Superior temporal gyrus (tissue), 1 donor: ENCODE measurements around the gene ERMARD.
"Not testable (repeated sequence)": the region's sequence is repeated elsewhere in the genome, so short reads cannot be mapped to it uniquely, and the experiment has no call there.

ENCODE experiments used
- DNase-seq: peaks from one replicate; pipeline ENCODE4 v3.0.0-alpha.2; 2016; ENCODE audit errors: extremely low spot score

The ERMARD gene

GRCh38 chr6:169738204-169738975 is 13.0 kb upstream of the ERMARD start:
- DNase-seq: no peak

GRCh38 chr6:169738976-169739529 is 12.4 kb upstream of the ERMARD start:
- DNase-seq: no peak

DNA sequence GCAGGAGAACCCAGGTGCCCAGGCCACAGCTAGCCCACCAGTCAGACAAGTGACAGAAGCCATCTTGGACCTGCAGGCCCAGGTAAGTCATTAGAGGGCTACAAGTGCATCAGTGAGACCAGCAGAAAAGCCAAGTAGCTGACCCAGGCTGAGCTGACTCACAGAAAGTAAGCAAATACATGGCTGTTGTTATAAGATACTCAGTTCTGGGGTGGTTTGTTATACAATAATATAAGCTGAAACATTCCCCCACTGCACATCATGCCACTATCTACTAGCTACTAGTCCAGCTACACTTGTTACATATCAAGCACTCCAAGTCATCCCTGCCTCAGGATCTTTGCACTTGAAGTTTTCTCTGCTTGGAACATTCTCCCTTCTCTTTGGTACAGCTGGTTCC is 10.1 kb upstream of the ERMARD start:
- no peak for DNase-seq

GRCh38 chr6:169745405-169745804 is 6.0 kb upstream of the ERMARD start:
- DNase-seq: no peak

- no peak for DNase-seq
Measured at GRCh38 chr6:169746556-169746955, 4.9 kb upstream of the ERMARD start.

DNA sequence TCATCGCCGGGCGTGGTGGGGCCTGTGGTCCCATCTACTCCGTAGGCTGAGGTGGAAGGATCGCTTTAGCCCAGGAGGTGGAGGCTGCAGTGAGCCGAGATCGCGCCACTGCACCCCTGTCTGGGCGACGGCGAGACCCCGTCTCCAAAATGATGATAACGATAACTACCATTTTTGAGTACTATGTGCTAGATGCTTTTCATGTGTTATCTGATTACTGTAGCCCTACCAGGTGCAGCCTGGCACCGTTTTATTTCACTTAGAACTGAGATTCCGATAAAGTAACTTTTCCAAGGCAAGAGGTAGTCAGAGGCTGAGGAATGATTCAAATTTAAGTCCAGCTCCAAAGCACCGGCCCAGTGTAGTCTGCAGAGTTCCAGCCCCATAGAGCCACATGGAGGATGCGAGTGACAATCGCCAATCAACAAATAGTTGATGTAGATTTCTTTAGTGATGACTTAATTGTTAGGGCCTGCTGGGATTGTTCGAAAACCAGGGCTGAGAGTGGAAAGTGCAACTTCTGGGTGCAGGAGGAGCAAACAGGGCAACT is 727 bp downstream of the ERMARD start:
- DNase-seq: no peak

DNA sequence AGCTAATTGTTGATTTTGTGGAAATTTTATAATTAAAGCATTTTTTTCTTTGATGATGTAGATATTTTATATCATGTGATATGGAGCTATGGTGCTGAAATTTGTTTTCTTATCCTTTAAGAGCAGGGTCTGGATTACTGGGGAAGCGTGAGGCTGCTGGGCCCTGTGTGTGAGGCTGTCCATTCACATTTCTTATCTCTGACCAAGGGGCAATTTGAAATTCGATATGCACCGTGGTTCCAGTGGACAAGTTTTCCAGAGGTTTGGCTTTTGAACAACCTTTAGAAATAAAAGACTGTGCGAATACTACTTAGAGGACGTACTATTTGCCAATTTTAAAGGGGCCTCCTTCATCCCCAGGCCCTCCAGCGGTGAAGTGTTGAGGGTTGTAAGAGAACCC is 3.7 kb downstream of the ERMARD start:
- DNase-seq: no peak

- DNase-seq: no peak
Measured at GRCh38 chr6:169763308-169763707, 11.9 kb downstream of the ERMARD start.

GRCh38 chr6:169763881-169764280 is 12.5 kb downstream of the ERMARD start:
- no peak for DNase-seq

- DNase-seq: not testable (repeated sequence)
Measured at GRCh38 chr6:169765789-169766188, 14.4 kb downstream of the ERMARD start.

GRCh38 chr6:169766232-169766631 is 14.8 kb downstream of the ERMARD start:
- DNase-seq: peak; percentile 13

GRCh38 chr6:169766921-169767736 is 15.7 kb downstream of the ERMARD start:
- no peak for DNase-seq

- DNase-seq: no peak
Measured at GRCh38 chr6:169774347-169774746, 22.9 kb downstream of the ERMARD start.

DNA sequence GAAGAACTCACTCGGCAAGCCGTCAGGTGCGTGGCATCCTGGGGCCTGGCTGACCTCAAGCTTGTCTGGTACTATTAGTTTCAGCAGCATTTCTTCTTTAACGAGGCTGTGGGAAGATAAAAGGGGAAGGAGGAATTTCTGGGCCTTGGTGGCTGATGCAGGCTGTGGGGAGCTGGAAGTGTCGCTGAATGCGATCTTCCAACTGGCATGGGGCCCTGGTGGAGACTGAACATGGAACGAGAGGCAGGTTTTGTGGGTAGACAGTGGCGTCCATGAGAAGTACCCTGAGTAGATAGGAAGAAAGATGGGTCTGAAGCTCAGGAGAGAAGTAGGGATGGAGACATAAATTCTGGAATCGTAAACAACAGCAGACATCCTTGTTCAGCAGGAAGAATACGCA is 23.9 kb downstream of the ERMARD start:
- no peak for DNase-seq

- DNase-seq: no peak
Measured at GRCh38 chr6:169776379-169776778, 25.0 kb downstream of the ERMARD start.

DNA sequence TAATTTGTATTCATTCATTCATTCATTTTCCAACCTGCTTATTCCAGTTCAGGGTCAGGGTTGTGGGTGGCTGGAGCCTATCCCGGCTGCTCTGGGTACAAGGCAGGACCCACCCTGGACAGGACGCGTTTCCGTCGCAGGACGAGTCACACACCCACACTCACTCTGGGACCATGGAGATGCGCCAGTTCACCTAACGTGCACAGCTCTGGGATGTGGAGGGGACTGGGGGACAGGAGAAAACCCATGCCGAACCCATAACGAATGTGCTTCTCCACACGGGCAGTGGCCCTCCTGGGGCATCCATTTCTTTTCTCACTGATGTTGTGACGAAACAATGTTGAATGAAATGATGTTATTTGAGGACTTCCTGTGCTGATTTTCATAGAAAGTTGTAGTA is 26.5 kb downstream of the ERMARD start:
- no peak for DNase-seq

GRCh38 chr6:169778646-169779045 is 27.2 kb downstream of the ERMARD start:
- no peak for DNase-seq

DNA sequence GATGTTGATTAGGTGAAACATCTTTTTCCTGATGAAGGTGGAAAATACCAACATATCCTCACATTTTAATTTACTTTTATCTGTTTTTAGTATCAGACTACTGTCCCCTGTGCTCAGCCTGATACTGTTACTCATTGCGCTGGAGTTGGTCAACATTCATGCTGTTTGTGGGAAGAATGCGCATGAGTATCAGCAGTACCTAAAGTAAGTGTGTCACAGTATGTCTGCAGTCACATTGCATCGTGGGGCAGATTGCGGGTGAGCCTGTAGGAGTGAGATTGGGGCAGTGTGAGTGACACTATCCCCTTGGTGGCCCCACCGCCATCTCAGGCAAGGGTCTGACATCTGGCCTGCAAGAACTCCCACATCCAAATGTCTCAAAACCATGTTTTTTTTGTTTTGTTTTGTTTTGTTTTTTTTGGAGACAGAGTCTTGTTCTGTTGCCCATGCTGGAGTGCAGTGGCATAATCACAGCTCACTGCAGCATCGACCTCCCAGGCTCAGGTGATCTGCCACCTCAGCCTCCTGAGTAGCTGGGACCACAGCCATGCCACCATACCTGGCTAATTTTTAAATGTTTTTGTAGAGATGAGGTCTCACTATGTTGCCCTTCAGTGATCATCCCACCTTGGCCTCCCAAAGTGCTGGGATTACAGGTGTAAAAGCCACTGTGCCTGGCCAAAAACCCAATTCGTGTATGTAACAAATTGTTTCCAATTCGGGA is 27.8 kb downstream of the ERMARD start:
- DNase-seq: no peak

GRCh38 chr6:169779896-169780295 is 28.5 kb downstream of the ERMARD start:
- no peak for DNase-seq

- no peak for DNase-seq
Measured at GRCh38 chr6:169780571-169781091, 29.2 kb downstream of the ERMARD start.

GRCh38 chr6:169782966-169783365 is 31.5 kb downstream of the ERMARD start:
- no peak for DNase-seq

- DNase-seq: no peak
Measured at GRCh38 chr6:169783401-169783800, 32.0 kb downstream of the ERMARD start.
